ENCODE data around the gene BEAN1. TPM values are rescaled to one million over a fixed set of nuclear protein-coding genes. Genes with fewer than 3 reads are reported as not detected.

The BEAN1 gene
- total RNA-seq, 1 experiment from 2014 or later, result 1.9 TPM

DNA sequence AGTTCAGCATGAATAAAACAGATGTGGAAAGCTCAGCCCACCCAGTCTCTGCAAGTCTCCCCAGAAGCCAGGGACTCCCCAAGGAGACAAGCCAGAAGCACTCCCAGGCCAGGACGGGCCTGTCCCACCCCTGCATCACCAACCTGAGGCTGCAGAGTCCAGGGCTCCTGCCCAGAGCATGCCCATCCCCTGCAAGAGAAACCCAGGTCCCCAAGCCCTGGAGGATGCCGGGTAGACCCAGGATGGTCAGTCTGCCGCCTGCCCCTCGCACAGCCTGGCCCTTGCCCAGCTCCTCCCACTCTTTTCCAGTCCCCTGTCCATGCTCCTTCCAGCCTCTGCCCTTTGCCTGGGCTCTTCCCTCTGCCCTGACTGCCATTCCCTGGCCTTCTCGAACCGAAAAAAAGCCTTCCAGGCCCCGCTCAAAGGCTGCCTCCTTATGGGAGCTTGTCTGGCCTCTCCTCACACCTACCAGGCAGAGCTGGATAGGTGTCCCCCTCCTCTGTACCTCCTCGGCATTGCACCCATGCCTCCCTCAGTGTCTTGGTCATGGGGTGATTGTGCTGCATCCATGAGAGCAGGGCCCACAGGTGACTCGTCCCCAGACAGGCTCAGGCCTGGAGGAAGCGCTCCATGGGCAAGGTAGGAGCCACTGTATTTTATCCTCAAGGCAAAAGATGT lies 44.8 kb downstream of the BEAN1 start:
- H3K9me2 ChIP-seq (replicated peaks; ENCODE audit: low read length), result no peaks in the 10 kb centered on the region
- peaks cover 8% of the 10 kb centered on the region; the same call in 1 of the 2 replicates for H3K4me1 ChIP-seq (ENCODE audit: insufficient read depth, low read length)
- no peaks in the 10 kb centered on the region for H4K20me1 ChIP-seq (ENCODE audit: low read length)
- TF ChIP-seq, protein P1, sequence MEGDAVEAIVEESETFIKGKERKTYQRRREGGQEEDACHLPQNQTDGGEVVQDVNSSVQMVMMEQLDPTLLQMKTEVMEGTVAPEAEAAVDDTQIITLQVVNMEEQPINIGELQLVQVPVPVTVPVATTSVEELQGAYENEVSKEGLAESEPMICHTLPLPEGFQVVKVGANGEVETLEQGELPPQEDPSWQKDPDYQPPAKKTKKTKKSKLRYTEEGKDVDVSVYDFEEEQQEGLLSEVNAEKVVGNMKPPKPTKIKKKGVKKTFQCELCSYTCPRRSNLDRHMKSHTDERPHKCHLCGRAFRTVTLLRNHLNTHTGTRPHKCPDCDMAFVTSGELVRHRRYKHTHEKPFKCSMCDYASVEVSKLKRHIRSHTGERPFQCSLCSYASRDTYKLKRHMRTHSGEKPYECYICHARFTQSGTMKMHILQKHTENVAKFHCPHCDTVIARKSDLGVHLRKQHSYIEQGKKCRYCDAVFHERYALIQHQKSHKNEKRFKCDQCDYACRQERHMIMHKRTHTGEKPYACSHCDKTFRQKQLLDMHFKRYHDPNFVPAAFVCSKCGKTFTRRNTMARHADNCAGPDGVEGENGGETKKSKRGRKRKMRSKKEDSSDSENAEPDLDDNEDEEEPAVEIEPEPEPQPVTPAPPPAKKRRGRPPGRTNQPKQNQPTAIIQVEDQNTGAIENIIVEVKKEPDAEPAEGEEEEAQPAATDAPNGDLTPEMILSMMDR (conservative IDR thresholded peaks at IDR 0.05; ENCODE audit: low read depth, low read length), result no peak
- TF ChIP-seq EZH2phosphoT487 (IDR thresholded peaks at IDR 0.05; ENCODE audit: borderline replicate concordance, low read length), result no peak
- no peak for TF ChIP-seq EZH2 (IDR thresholded peaks at IDR 0.05; ENCODE audit: low read length, unreplicated experiment)
- no peak overlapping the region for H3K27ac ChIP-seq (ENCODE audit: low read length)
- no peaks in the 10 kb centered on the region for H3K27me3 ChIP-seq (ENCODE audit: low read length)
- H3K79me2 ChIP-seq (ENCODE audit: low read length), result no peaks in the 10 kb centered on the region
- no peaks in the 10 kb centered on the region for H3K36me3 ChIP-seq (ENCODE audit: low read depth, low read length)
- no TSS peak for BruUV-seq (replicated peaks)
- H3F3A ChIP-seq (ENCODE audit: low read length, unreplicated experiment), result no peaks in the 10 kb centered on the region
- ATAC-seq, result no peak
- intact Hi-C loops (cut with micrococcal nuclease), result no loop called here
- H2AFZ ChIP-seq (ENCODE audit: low read length), result no peak overlapping the region
- H3K9ac ChIP-seq (ENCODE audit: low read length), result no peak overlapping the region
- H3K4me2 ChIP-seq (ENCODE audit: low read length), result no peak overlapping the region
- no peak overlapping the region for H3K4me3 ChIP-seq (ENCODE audit: low read length)
- POLR2A ChIA-PET (ENCODE audit: unreplicated experiment), result no interaction called here
- no peak for DNase-seq
- CTCF ChIA-PET, result no interaction called here
- no peaks in the 10 kb centered on the region for H3K9me3 ChIP-seq (ENCODE audit: low read length)

DNA sequence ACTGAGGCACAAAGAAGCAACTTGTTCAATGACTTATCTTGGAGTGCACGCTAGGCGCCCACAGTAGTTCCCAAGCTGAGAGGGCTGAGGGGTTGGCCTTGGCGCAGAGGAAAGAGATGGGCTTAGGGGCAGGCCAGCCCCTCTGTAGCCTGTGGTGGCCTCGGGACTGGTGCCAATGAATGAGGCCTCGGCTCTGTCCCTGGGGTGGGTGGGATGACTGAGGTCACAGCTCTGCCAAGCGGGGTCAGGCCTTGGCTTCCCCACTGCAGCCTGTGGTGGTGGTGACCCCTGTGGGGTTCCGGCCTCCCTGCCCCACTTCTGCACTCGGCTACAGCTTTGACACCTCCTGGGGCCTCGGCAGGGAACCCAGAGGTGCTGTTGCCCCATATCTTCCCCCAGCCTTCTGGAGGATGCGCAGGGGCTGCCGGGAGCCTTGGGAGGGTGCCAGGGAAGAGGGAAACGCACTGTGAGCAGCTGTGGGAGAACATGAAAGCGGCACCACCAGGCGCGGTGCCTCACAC lies 46.0 kb downstream of the BEAN1 start:
- no TSS peak for BruUV-seq (replicated peaks)
- Histone ChIP-seq H3K27ac (ENCODE audit: low read length) (no peak overlapping the region), H3K9me2 (replicated peaks; ENCODE audit: low read length) (no peaks in the 10 kb centered on the region), H3K4me3 (ENCODE audit: low read length) (no peak overlapping the region), H4K20me1 (ENCODE audit: low read length) (no peaks in the 10 kb centered on the region), H3K79me2 (ENCODE audit: low read length) (no peaks in the 10 kb centered on the region), H3F3A (ENCODE audit: low read length, unreplicated experiment) (no peaks in the 10 kb centered on the region), H3K9me3 (ENCODE audit: low read length) (no peaks in the 10 kb centered on the region), H3K4me1 (ENCODE audit: insufficient read depth, low read length) (peaks cover 8% of the 10 kb centered on the region; the same call in 1 of the 2 replicates), H3K9ac (ENCODE audit: low read length) (no peak overlapping the region), H3K4me2 (ENCODE audit: low read length) (no peak overlapping the region), H3K27me3 (ENCODE audit: low read length) (no peaks in the 10 kb centered on the region), H3K36me3 (ENCODE audit: low read depth, low read length) (no peaks in the 10 kb centered on the region), H2AFZ (ENCODE audit: low read length) (no peak overlapping the region)
- TF ChIP-seq EZH2 (IDR thresholded peaks at IDR 0.05; ENCODE audit: low read length, unreplicated experiment) (no peak), EZH2phosphoT487 (IDR thresholded peaks at IDR 0.05; ENCODE audit: borderline replicate concordance, low read length) (no peak)
- TF ChIP-seq, protein P1 (conservative IDR thresholded peaks at IDR 0.05; ENCODE audit: low read depth, low read length), result no peak
- intact Hi-C loops (cut with micrococcal nuclease), result no loop called here
- POLR2A ChIA-PET (ENCODE audit: unreplicated experiment), result no interaction called here
- DNase-seq (no peak), ATAC-seq (no peak)
- CTCF ChIA-PET, result no interaction called here

All from PC-3 (cell line).